ENCODE measurements around the gene PODXL2. TPM values are rescaled to one million over a fixed set of nuclear protein-coding genes. Genes with fewer than 3 reads are reported as not detected.

The PODXL2 gene
- 1.4 TPM for total RNA-seq
- long read RNA-seq, transcript PODXL2-201 (8 exons, 2,186 nt), result major isoform, 5 of 7 reads
- long read RNA-seq, partial matches to known transcripts, result 2 of 7 reads
- long read RNA-seq, other reads (novel, unspliced or antisense), result 0 of 7 reads

DNA sequence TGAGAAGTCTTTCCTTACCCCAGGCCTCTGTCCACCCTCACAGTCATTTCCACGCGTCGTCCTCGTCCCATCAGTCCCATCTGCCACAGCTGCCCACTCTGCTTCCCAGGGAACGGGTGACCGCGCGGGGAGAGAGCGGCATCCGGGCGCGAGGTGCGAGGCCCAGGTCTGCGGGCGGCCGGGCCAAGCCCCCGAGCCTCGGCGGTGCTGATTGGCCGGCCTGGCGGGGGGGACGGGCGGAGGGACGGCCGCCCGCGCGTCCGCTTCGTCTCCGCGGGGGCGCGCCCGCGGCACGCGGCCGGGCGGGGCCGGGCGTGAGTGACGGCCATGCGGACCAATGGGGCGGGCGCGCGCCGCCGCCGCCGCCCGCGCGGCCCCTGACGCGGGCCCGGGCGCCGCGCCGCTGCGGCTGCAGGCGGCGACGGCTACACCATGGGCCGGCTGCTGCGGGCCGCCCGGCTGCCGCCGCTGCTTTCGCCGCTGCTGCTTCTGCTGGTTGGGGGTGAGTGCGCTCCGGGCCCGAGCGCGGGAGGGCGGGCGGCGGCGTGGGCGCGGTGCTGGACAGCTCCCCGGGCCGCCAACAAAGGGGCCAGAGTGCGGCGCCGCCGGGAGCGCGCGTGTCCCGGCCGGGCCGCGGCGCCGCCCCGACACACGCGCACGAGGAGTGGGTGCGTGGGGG lies at the start of gene PODXL2:
Gene PODXL2 (plus strand): TSS at position 398 of the 679 bp plus-strand sequence. CDS start 35 bp downstream, at position 433.
- intact Hi-C loops (cut with DNase I), result no loop called here
- ATAC-seq (peak; percentile 78), DNase-seq (ENCODE audit: missing footprints) (peak; percentile 74)

DNA sequence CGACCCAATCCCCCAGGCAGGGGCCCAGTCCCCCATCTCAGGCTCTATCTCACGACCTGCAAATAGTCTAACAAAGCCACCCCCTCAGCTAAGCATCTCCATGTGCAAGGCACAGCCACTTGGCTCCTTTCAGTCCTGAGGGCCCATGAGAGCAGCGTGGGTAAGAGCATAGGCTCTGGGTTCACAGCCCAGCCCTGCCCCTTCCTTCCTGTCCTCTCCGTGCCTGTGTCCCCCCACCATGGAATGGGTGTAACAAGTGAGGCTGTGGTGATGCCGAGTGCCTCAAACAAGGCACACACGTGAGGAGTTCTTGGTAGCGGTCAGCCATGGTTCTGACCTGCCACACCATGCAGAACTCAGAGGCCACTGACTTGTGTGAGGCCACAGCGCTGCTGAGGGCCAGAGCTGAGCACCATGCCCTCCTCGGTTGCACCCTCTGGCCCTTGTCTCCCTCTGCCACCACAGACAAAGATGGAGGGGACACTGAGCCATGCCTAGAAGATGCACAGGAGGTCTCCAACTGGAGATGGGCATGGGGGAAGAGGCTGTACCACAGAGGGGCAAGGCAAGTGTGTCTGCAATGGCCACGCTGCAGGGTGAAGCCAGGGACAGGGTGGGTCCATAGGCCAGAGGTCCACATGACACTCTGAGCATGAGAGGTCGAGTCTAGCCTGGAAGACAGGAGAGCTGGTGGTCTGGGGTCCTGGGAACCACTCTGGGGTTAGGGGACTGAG lies 48.5 kb upstream of the PODXL2 start:
- intact Hi-C loops (cut with DNase I), result no loop called here
- ATAC-seq (no peak), DNase-seq (ENCODE audit: missing footprints) (no peak)

GRCh38 chr3:127584734-127585133 lies 44.3 kb upstream of the PODXL2 start:
- intact Hi-C loops (cut with DNase I), result no loop called here
- DNase-seq (ENCODE audit: missing footprints), result no peak
- no peak for ATAC-seq

GRCh38 chr3:127585163-127585812 lies 43.7 kb upstream of the PODXL2 start:
- DNase-seq (ENCODE audit: missing footprints) (no peak), ATAC-seq (no peak)
- intact Hi-C loops (cut with DNase I), result no loop called here

- intact Hi-C loops (cut with DNase I), result no loop called here
- no peak for ATAC-seq
- DNase-seq (ENCODE audit: missing footprints), result no peak
Observed at GRCh38 chr3:127585813-127586413, 43.1 kb upstream of the PODXL2 start.

- DNase-seq (ENCODE audit: missing footprints), result no peak
- ATAC-seq, result no peak
- intact Hi-C loops (cut with DNase I), result no loop called here
Observed at GRCh38 chr3:127587876-127588275, 41.1 kb upstream of the PODXL2 start.

GRCh38 chr3:127588806-127589577 lies 40.0 kb upstream of the PODXL2 start:
- intact Hi-C loops (cut with DNase I), result no loop called here
- ATAC-seq, result no peak
- DNase-seq (ENCODE audit: missing footprints), result no peak

DNA sequence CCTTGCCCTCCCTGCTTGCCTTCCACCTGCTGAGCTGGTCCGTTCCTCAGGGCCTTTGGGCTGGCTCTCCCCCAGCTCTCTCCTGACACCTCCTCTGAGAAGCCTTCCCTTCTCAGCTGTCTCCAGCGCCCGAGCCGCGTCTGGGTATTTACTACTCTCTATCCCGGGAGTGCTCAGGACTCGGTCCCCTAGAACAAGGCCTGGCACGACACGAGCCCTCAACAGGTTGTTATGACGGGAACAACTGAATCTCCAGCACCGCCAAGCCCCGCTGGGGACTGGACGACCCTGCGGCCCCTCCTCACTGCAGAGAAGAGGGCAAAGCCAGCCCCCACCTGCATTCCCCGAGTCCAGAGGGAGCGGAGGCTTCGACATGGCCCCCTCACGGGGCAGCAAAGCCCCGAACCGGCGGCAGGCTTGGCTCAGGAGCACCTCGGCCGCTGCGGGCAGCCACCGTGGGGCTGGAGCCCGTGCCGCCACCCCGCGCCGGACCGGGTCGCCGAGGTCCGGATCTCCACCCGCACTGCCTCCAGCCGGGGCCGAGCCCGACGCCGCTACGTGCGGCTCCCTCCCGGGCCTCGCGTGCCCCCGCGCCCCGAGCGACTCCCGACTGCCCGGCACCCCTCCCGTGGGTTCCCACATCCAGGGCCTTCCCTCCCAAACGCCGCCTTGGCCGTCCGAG lies 39.2 kb upstream of the PODXL2 start:
- peak; percentile 66 for DNase-seq (ENCODE audit: missing footprints)
- peak; percentile 1 for ATAC-seq
- intact Hi-C loops (cut with DNase I), result loop anchor here (5.0 kb wide), 2 partner anchors 83 to 233 kb away; partner anchors contain the start of genes ABTB1 and MGLL

DNA sequence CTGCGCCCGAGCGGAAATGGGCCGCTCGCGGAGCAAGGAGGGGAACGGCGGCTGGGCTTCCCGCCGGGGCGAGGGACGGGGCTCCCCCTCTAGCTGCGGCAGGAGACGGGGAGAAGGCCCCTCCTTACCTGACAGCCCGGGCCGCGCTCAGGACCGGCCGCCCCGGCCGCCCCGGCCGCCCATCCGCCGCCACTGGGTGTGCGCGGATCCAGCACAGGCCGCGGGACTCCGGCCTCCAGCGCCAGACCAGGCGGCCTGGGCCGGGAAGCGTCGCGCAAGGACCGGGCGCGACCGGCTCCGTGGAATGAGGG lies 38.7 kb upstream of the PODXL2 start:
- intact Hi-C loops (cut with DNase I), result loop anchor here (5.0 kb wide), 2 partner anchors 82 to 232 kb away; partner anchors contain the start of genes ABTB1 and MGLL
- DNase-seq (ENCODE audit: missing footprints), result no peak
- peak; percentile 67 for ATAC-seq

- intact Hi-C loops (cut with DNase I), result loop anchor here (5.0 kb wide), 2 partner anchors 81 to 231 kb away; partner anchors contain the start of genes ABTB1 and MGLL
- peak; percentile 96 for DNase-seq (ENCODE audit: missing footprints)
- ATAC-seq, result peak; percentile 94
Observed at GRCh38 chr3:127590593-127591465, 38.2 kb upstream of the PODXL2 start, which contains the start of gene TPRA1. TPRA1 (minus strand) TSS chr3:127590733; CDS start chr3:127580146, 10,587 bp downstream.

GRCh38 chr3:127593178-127593577 lies 35.8 kb upstream of the PODXL2 start:
- DNase-seq (ENCODE audit: missing footprints) (peak; percentile 4), ATAC-seq (no peak)
- intact Hi-C loops (cut with DNase I), result loop anchor here (5.0 kb wide), 2 partner anchors 79 to 229 kb away; partner anchors contain the start of genes ABTB1 and MGLL

DNA sequence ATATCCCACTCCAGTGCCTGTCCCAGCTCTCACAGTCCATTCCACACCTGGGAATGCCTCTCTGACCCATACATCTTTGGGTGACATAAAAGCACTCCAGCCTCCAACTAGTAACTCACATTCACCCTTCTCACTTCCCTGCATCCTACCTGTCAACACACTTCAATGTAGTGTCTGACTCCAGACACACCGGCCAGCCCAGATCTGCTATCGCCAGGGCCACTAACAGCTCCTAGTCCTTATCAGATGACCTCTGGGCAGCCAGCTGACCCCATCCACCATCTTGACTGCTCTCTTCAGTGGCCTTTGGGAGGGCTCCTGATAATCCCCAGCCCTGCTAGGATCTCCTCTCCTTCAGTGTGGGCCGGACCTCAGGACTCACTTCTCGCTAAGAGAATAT lies 33.7 kb upstream of the PODXL2 start:
- ATAC-seq (no peak), DNase-seq (ENCODE audit: missing footprints) (peak; percentile 20)
- intact Hi-C loops (cut with DNase I), result no loop called here

GRCh38 chr3:127597020-127597771 lies 31.8 kb upstream of the PODXL2 start:
- DNase-seq (ENCODE audit: missing footprints), result peak; percentile 40
- no peak for ATAC-seq
- intact Hi-C loops (cut with DNase I), result no loop called here

DNA sequence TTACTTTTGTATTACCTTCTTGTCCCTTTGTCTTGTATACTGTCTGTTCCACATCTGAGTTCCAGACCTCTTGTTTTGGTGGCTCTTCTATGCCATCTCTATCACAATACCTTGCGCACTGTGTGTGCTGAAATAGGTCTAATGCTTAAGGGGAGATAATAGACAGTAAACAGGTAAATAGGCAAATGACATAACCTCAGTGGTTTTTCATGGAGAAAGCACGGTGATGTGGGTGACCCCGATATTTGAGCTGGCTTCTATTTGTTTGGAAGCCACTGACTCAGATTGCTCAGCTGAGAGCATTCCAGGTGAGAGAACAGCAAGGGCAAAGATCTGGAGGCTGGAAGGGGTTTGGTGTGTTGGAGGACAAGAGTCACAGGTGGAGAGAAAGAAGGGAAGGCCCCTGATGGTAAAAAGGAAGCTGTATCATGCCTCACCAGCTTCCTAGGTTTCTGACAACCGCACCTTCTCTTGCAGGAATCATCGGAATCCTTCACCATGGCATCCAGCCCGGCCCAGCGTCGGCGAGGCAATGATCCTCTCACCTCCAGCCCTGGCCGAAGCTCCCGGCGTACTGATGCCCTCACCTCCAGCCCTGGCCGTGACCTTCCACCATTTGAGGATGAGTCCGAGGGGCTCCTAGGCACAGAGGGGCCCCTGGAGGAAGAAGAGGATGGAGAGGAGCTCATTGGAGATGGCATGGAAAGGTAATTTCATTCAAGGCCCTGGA lies 30.0 kb upstream of the PODXL2 start:
- intact Hi-C loops (cut with DNase I), result no loop called here
- ATAC-seq (no peak), DNase-seq (ENCODE audit: missing footprints) (peak; percentile 45)

DNA sequence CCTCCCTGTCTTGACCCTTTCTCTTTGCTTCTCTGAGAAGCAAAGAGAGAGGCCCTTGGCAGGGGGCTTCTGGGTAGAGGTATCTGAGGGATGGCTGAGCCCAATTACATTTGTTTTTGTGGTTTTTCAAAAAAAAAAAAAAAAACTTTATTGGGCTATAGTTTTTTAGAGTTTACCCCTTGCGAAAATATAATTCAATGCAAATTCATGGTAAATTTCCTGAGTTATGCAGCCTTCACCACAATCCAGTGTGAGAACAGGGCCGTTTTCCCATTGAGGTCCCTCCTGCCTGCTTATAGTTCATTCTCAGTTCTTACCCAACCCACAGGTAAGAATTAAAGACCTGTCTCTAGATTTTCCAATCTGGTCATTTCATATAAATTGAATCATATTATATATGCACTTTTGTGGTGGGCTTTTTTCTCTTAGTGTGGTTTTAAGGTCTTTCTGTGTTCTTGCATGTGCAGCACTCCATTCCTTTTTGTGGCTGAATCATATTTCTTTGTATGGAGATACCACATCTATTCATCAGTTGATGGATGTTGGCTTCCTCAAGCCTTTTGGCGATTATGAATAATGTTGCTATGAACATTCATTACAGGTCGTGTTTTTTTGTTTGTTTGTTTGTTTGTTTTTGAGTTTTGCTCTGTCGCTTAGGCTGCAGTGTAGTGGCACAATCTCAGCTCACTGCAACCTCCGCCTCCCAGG lies 28.1 kb upstream of the PODXL2 start:
- DNase-seq (ENCODE audit: missing footprints) (no peak), ATAC-seq (no peak)
- intact Hi-C loops (cut with DNase I), result no loop called here

Data from Right ventricle myocardium inferior (tissue), 1 donor.